ENCODE measurements around the gene SLIT3.

SLIT3 gene

DNA sequence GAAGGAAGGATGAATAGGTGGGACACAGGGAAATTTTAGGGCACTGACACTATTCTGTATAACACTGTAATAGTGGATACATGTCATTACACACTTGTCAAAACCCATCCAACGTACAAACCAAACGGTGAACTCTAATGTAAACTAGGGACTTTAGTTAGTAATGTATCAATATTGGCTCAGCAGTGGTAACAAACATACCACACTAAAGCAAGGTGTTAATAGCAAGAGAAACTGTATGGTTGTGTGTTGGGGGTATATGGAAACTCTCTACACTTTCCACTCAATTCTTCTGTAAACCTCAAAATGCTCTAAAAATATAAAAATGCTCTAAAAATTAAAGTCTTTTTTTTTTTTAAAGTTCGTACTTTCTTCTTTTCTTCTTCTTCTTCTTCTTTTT lies 428.7 kb downstream of the SLIT3 start:
- no peak for TF ChIP-seq EZH2phosphoT487 (IDR thresholded peaks at IDR 0.05; ENCODE audit: borderline replicate concordance, low read length)
- TF ChIP-seq, protein P1, sequence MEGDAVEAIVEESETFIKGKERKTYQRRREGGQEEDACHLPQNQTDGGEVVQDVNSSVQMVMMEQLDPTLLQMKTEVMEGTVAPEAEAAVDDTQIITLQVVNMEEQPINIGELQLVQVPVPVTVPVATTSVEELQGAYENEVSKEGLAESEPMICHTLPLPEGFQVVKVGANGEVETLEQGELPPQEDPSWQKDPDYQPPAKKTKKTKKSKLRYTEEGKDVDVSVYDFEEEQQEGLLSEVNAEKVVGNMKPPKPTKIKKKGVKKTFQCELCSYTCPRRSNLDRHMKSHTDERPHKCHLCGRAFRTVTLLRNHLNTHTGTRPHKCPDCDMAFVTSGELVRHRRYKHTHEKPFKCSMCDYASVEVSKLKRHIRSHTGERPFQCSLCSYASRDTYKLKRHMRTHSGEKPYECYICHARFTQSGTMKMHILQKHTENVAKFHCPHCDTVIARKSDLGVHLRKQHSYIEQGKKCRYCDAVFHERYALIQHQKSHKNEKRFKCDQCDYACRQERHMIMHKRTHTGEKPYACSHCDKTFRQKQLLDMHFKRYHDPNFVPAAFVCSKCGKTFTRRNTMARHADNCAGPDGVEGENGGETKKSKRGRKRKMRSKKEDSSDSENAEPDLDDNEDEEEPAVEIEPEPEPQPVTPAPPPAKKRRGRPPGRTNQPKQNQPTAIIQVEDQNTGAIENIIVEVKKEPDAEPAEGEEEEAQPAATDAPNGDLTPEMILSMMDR (IDR thresholded peaks at IDR 0.05; ENCODE audit: low read depth, low read length, poor library complexity, severe bottlenecking) = no peak
- no peak overlapping the region for H3K27ac ChIP-seq (ENCODE audit: low read depth, low read length)

DNA sequence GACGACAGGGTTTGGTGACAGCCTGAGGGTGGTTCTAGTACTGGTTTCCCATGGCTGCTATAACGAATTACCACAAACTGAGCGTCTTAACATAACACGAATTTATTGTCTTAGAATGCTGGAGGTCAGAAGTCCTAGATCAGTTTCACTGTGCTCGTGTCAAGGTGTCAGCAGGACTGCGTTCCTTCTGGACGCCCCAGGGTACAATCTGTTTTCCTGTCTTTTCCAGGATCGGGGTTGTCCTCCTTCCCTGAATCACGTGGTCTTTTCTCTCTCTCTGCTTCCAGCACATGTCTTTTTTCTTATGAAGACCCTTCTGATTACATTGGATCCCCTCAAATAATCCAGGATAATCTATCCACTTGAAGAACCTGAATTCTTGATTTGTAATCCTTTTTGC lies 430.0 kb downstream of the SLIT3 start:
- Histone ChIP-seq H3K79me2 (ENCODE audit: control insufficient read depth, low read length) (no peaks in the 10 kb centered on the region), H4K20me1 (ENCODE audit: control insufficient read depth, insufficient read depth, low read depth, low read length) (no peaks in the 10 kb centered on the region), H3K36me3 (ENCODE audit: control insufficient read depth, low read length) (no peaks in the 10 kb centered on the region), H3K4me2 (ENCODE audit: low read length) (no peak overlapping the region), H3K4me3 (ENCODE audit: low read length) (no peak overlapping the region), H3K27ac (ENCODE audit: low read depth, low read length) (no peak overlapping the region), H3K9me2 (replicated peaks; ENCODE audit: control insufficient read depth, low read length) (no peaks in the 10 kb centered on the region), H3K4me1 (ENCODE audit: control insufficient read depth, low read length) (no peaks in the 10 kb centered on the region), H3F3A (ENCODE audit: control insufficient read depth, insufficient read depth) (no peaks in the 10 kb centered on the region), H3K27me3 (ENCODE audit: control insufficient read depth, low read length) (peaks cover 29% of the 10 kb centered on the region), H3K9me3 (ENCODE audit: control insufficient read depth, insufficient read depth, low read length) (no peaks in the 10 kb centered on the region)
- no peak for TF ChIP-seq EZH2phosphoT487 (IDR thresholded peaks at IDR 0.05; ENCODE audit: borderline replicate concordance, low read length)
- TF ChIP-seq, protein P1 (IDR thresholded peaks at IDR 0.05; ENCODE audit: low read depth, low read length, poor library complexity, severe bottlenecking) = no peak

More for the DNA sequence above, 428.7 kb downstream of the SLIT3 start:
- Histone ChIP-seq H4K20me1 (ENCODE audit: control insufficient read depth, insufficient read depth, low read depth, low read length) (no peaks in the 10 kb centered on the region), H3K27me3 (ENCODE audit: control insufficient read depth, low read length) (peaks cover 36% of the 10 kb centered on the region), H3K9me2 (replicated peaks; ENCODE audit: control insufficient read depth, low read length) (no peaks in the 10 kb centered on the region), H3K9me3 (ENCODE audit: control insufficient read depth, insufficient read depth, low read length) (no peaks in the 10 kb centered on the region), H3K4me2 (ENCODE audit: low read length) (no peak overlapping the region), H3F3A (ENCODE audit: control insufficient read depth, insufficient read depth) (no peaks in the 10 kb centered on the region), H3K79me2 (ENCODE audit: control insufficient read depth, low read length) (no peaks in the 10 kb centered on the region), H3K4me1 (ENCODE audit: control insufficient read depth, low read length) (peaks cover 3% of the 10 kb centered on the region), H3K36me3 (ENCODE audit: control insufficient read depth, low read length) (no peaks in the 10 kb centered on the region), H3K4me3 (ENCODE audit: low read length) (no peak overlapping the region)

- TF ChIP-seq, protein P1 (IDR thresholded peaks at IDR 0.05; ENCODE audit: low read depth, low read length, poor library complexity, severe bottlenecking) = no peak
- no peak for TF ChIP-seq EZH2phosphoT487 (IDR thresholded peaks at IDR 0.05; ENCODE audit: borderline replicate concordance, low read length)
- H3K36me3 ChIP-seq (ENCODE audit: control insufficient read depth, low read length) = no peaks in the 10 kb centered on the region
- H3K27ac ChIP-seq (ENCODE audit: low read depth, low read length) = no peak overlapping the region
- peaks cover 30% of the 10 kb centered on the region for H3K27me3 ChIP-seq (ENCODE audit: control insufficient read depth, low read length)
- no peak overlapping the region for H3K4me2 ChIP-seq (ENCODE audit: low read length)
- no peaks in the 10 kb centered on the region for H3K4me1 ChIP-seq (ENCODE audit: control insufficient read depth, low read length)
- no peak overlapping the region for H3K4me3 ChIP-seq (ENCODE audit: low read length)
- H3K79me2 ChIP-seq (ENCODE audit: control insufficient read depth, low read length) = no peaks in the 10 kb centered on the region
- H3F3A ChIP-seq (ENCODE audit: control insufficient read depth, insufficient read depth) = no peaks in the 10 kb centered on the region
- H4K20me1 ChIP-seq (ENCODE audit: control insufficient read depth, insufficient read depth, low read depth, low read length) = no peaks in the 10 kb centered on the region
- H3K9me3 ChIP-seq (ENCODE audit: control insufficient read depth, insufficient read depth, low read length) = no peaks in the 10 kb centered on the region
- no peaks in the 10 kb centered on the region for H3K9me2 ChIP-seq (replicated peaks; ENCODE audit: control insufficient read depth, low read length)
Measured at GRCh38 chr5:168869615-168870227, 431.2 kb downstream of the SLIT3 start.

All from DOHH2 (cell line).